ENCODE data around the gene ANKRD26. TPM values are rescaled to one million over a fixed set of nuclear protein-coding genes. Genes with fewer than 3 reads are reported as not detected.

The ANKRD26 gene
- total RNA-seq, 4 donors from 2014 or later, result 4.0 to 12.5 (median 6.2) TPM

DNA sequence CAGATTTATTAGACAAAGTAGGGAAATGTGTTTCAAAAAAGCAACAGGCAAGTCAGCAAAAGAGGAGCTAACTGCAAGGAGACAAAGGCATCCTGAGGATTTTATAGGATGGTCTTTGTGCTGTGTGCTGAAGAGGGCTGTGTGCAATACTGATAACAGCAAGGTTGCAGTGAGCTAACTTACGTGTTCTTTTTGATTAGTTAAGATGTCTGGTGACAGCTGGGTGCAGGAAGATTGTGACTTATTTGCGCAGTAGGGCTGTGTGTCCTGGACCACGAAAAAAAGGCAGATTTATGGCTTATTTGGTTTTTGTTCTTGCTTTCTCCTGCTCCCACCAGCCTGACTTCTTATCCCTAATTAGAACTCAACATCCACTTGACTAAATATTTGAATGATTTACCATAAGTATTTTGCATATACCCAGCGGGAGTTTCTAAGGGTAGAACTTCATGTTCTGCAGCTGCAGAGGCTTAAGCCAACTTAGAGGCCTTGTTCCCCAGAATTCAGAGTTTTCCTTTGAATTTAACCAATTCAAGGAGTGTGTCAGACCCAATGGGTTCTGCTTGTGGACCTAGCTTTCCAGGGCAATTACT, 119.0 kb downstream of the ANKRD26 start:
- no peak overlapping the region for H3K4me3 ChIP-seq
- no peaks in the 10 kb centered on the region for H3K27me3 ChIP-seq
- H3K36me3 ChIP-seq, result peaks cover 0 to 33% (median 0%) of the 10 kb centered on the region in 4 donors
- no peak for DNase-seq (ENCODE audit: extremely low spot score)
- no peak overlapping the region for H3K27ac ChIP-seq (replicated peaks in 1 of 4)
- H3K9me3 ChIP-seq, result no peaks in the 10 kb centered on the region
- WGBS, result 95% methylated on average over 4 of the region's 4 CpGs
- intact Hi-C loops (cut with DNase I), result no loop called here
- TF ChIP-seq, protein P1, sequence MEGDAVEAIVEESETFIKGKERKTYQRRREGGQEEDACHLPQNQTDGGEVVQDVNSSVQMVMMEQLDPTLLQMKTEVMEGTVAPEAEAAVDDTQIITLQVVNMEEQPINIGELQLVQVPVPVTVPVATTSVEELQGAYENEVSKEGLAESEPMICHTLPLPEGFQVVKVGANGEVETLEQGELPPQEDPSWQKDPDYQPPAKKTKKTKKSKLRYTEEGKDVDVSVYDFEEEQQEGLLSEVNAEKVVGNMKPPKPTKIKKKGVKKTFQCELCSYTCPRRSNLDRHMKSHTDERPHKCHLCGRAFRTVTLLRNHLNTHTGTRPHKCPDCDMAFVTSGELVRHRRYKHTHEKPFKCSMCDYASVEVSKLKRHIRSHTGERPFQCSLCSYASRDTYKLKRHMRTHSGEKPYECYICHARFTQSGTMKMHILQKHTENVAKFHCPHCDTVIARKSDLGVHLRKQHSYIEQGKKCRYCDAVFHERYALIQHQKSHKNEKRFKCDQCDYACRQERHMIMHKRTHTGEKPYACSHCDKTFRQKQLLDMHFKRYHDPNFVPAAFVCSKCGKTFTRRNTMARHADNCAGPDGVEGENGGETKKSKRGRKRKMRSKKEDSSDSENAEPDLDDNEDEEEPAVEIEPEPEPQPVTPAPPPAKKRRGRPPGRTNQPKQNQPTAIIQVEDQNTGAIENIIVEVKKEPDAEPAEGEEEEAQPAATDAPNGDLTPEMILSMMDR (IDR thresholded peaks at IDR 0.05), result no peak
- TF ChIP-seq POLR2A (IDR thresholded peaks at IDR 0.05; ENCODE audit: low read depth), result no peak
- no peak for TF ChIP-seq EP300 (IDR thresholded peaks at IDR 0.05)
- no peak for TF ChIP-seq POLR2AphosphoS5 (IDR thresholded peaks at IDR 0.05)
- no peaks in the 10 kb centered on the region for H3K4me1 ChIP-seq

DNA sequence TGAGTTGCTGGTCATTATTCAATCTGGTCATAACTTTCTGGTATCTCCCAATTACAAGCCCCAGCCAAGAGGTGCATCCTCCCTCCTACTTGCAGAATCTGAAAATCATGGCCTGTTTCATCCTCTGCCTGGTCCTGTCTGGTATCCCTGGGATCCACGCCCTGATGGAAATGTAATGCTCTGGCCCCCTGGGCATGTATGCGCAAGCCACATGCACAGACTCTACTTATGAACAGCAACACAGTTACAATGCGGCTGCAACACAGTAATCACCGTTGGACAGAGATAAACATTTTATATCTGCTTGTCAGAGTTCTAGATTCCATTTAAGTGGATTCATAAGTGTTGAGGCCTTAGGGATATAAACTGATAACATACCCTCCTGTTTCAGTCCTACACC, 121.8 kb downstream of the ANKRD26 start:
- TF ChIP-seq EP300 (IDR thresholded peaks at IDR 0.05) (no peak), POLR2A (IDR thresholded peaks at IDR 0.05; ENCODE audit: low read depth) (no peak), POLR2AphosphoS5 (IDR thresholded peaks at IDR 0.05) (no peak)
- TF ChIP-seq, protein P1 (IDR thresholded peaks at IDR 0.05), result no peak
- 88% methylated on average over 4 of the region's 4 CpGs for WGBS
- intact Hi-C loops (cut with DNase I), result no loop called here
- H3K4me3 ChIP-seq, result no peak overlapping the region
- DNase-seq (ENCODE audit: extremely low spot score), result no peak
- H3K36me3 ChIP-seq, result peaks cover 0 to 33% (median 2%) of the 10 kb centered on the region in 4 donors
- H3K27me3 ChIP-seq, result no peaks in the 10 kb centered on the region
- no peak overlapping the region for H3K27ac ChIP-seq (replicated peaks in 1 of 4)
- no peaks in the 10 kb centered on the region for H3K4me1 ChIP-seq
- H3K9me3 ChIP-seq, result no peaks in the 10 kb centered on the region

DNA sequence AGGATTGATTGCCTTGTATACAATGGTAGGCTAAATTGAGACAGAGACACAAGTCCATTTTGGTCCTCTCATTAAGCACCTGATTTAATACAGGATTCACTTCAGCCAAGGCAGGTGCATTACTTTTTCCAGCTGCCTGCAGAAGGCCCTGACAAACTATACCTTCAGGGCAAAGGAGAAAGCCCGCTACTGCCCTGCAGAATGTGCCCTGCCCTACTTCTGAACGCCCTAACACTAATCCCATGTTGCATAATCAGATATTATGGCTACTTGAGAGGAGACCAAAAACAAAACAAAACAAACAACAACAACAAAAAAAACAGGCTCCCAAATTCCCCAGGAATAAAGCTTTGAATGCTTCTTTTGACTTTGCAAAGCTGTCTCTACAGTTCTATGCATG, 122.7 kb downstream of the ANKRD26 start:
- H3K9me3 ChIP-seq, result no peaks in the 10 kb centered on the region
- no peak overlapping the region for H3K27ac ChIP-seq (replicated peaks in 1 of 4)
- no peak overlapping the region for H3K4me3 ChIP-seq
- TF ChIP-seq POLR2AphosphoS5 (IDR thresholded peaks at IDR 0.05), result no peak
- TF ChIP-seq, protein P1 (IDR thresholded peaks at IDR 0.05), result no peak
- no peak for TF ChIP-seq EP300 (IDR thresholded peaks at IDR 0.05)
- TF ChIP-seq POLR2A (IDR thresholded peaks at IDR 0.05; ENCODE audit: low read depth), result no peak
- intact Hi-C loops (cut with DNase I), result no loop called here
- WGBS, result 100% methylated on average over 2 of the region's 2 CpGs
- H3K4me1 ChIP-seq, result no peaks in the 10 kb centered on the region
- DNase-seq (ENCODE audit: extremely low spot score), result no peak
- H3K27me3 ChIP-seq, result no peaks in the 10 kb centered on the region
- peaks cover 0 to 33% (median 2%) of the 10 kb centered on the region in 4 donors for H3K36me3 ChIP-seq

DNA sequence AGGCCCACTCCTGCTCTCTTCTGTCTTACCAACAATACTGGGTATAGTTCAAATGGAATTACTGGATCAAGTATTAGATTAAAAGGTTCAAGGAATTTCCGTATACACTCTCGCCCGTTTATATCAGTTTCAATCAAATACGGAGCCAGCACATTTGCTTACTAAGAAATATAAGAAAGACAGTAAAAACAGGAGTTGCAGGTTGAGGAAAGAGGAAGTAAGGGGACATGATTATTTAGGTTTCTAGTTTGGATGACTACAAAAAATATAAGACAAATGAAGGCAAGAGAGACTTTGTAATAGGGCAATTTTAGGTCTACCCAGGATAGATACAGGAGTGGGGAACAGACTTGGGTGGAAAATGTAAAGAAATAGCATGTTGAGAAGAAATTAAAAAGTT, 129.6 kb downstream of the ANKRD26 start:
- intact Hi-C loops (cut with DNase I), result no loop called here
- 96% methylated on average over 4 of the region's 4 CpGs for WGBS
- H3K36me3 ChIP-seq, result peaks cover 0 to 29% (median 11%) of the 10 kb centered on the region in 4 donors
- TF ChIP-seq, protein P1 (IDR thresholded peaks at IDR 0.05), result no peak
- TF ChIP-seq EP300 (IDR thresholded peaks at IDR 0.05) (no peak), POLR2A (IDR thresholded peaks at IDR 0.05; ENCODE audit: low read depth) (no peak), POLR2AphosphoS5 (IDR thresholded peaks at IDR 0.05) (no peak)
- no peak overlapping the region for H3K4me3 ChIP-seq
- H3K27me3 ChIP-seq, result no peaks in the 10 kb centered on the region
- H3K4me1 ChIP-seq, result no peaks in the 10 kb centered on the region
- no peaks in the 10 kb centered on the region for H3K9me3 ChIP-seq
- no peak for DNase-seq (ENCODE audit: extremely low spot score)
- H3K27ac ChIP-seq (replicated peaks in 1 of 4), result no peak overlapping the region

Measured in esophagus muscularis mucosa (tissue), 4 donors.